Measurements from ENCODE around the gene NEB. TPM values are rescaled to one million over a fixed set of nuclear protein-coding genes. Genes with fewer than 3 reads are reported as not detected.

Gene NEB
- polyA plus RNA-seq, 1 of the 3 experiments (the other 2 are of a cell fraction), result 0.02 TPM

DNA sequence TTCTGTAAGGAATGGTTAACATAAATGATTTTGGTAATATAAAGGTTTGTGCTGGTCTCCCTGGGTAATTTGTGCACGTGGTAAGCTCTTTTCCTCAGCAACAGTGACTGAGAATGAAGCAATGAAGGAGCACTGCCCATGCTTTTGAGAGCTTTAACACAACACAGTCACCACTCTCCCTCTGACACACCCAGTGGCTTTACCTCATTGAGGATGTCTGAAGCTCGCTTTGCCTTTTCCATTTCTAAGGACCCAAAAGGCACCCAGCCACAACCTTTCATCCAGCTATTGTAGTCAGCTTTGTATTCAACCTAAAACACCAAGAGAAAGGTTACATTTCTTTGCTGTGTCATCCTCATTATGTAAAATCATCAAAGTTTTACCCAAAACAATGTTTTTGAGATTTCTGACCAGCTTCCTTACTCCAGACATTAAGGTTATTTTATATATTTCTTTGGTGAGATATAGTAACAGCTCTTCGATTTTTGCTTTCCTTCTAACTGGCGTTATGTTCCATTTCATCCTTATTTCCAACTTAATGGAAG lies 51.7 kb downstream of the NEB start (continued):
- TF ChIP-seq, protein P1, sequence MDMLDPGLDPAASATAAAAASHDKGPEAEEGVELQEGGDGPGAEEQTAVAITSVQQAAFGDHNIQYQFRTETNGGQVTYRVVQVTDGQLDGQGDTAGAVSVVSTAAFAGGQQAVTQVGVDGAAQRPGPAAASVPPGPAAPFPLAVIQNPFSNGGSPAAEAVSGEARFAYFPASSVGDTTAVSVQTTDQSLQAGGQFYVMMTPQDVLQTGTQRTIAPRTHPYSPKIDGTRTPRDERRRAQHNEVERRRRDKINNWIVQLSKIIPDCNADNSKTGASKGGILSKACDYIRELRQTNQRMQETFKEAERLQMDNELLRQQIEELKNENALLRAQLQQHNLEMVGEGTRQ (IDR thresholded peaks at IDR 0.05; ENCODE audit: borderline replicate concordance, low read depth, low read length), result no peak
- TF ChIP-seq, protein P2, sequence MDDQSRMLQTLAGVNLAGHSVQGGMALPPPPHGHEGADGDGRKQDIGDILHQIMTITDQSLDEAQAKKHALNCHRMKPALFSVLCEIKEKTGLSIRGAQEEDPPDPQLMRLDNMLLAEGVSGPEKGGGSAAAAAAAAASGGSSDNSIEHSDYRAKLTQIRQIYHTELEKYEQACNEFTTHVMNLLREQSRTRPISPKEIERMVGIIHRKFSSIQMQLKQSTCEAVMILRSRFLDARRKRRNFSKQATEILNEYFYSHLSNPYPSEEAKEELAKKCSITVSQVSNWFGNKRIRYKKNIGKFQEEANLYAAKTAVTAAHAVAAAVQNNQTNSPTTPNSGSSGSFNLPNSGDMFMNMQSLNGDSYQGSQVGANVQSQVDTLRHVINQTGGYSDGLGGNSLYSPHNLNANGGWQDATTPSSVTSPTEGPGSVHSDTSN (IDR thresholded peaks at IDR 0.05), result no peak
- TF ChIP-seq YY1 (IDR thresholded peaks at IDR 0.05; ENCODE audit: low read depth) (no peak), FOSL2 (IDR thresholded peaks at IDR 0.05; ENCODE audit: borderline replicate concordance, low read depth) (no peak), JUND (IDR thresholded peaks at IDR 0.05) (no peak), RXRA (IDR thresholded peaks at IDR 0.05; ENCODE audit: borderline replicate concordance, low read depth) (no peak)

DNA sequence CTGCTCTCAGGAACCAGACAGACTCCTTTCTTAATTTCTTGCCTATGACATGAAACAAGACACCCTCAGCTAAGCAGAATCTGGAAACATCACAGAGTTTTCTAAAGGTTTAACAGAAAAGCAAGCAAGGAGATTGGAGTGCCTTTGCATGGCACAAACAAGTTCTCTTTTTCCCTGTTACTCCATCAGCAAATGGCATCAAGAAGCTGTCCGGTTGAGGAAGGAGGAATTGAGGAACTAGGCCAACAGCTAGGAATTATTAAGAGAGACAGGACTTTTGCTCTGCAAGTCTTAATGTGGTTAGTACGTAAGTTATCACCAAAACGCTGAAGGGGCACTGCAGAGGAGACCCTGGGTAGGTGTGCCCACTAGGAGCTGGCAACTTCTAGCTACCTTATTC lies 53.2 kb downstream of the NEB start:
- CTCF ChIA-PET, result interaction anchor here (1.1 kb wide), 1 partner anchor 13 kb away, joined by 3 read pairs; no protein-coding TSS in a partner anchor
- Histone ChIP-seq H4K20me1 (ENCODE audit: insufficient read depth) (no peaks in the 10 kb centered on the region), H3K4me1 (ENCODE audit: control insufficient read depth in 1 of 2, insufficient read depth in 2 of 2, low read depth in 1 of 2, low read length in 1 of 2) (no peaks in the 10 kb centered on the region; a peak in 1 of 4 replicates), H3K9me3 (no peaks in the 10 kb centered on the region), H3K79me2 (ENCODE audit: insufficient read depth) (no peaks in the 10 kb centered on the region), H3K4me3 (ENCODE audit: low read depth in 2 of 2, low read length in 1 of 2) (no peak overlapping the region), H3K9ac (no peak overlapping the region), H3K36me3 (replicated peaks in 1 of 2; ENCODE audit: control insufficient read depth in 1 of 2, insufficient read depth in 2 of 2, low read length in 1 of 2) (no peaks in the 10 kb centered on the region), H2AFZ (ENCODE audit: low read depth) (no peak overlapping the region), H3K27ac (ENCODE audit: low read depth in 2 of 2, low read length in 1 of 2) (no peak overlapping the region), H3F3A (replicated peaks; ENCODE audit: insufficient read depth) (no peaks in the 10 kb centered on the region), H3K27me3 (ENCODE audit: insufficient read depth) (no peaks in the 10 kb centered on the region; the same call in 1 of the 2 replicates), H3K9me2 (no peaks in the 10 kb centered on the region), H3K4me2 (no peak overlapping the region)
- TF ChIP-seq FOXM1 (IDR thresholded peaks at IDR 0.05; ENCODE audit: low read depth), result no peak
- WGBS (ENCODE audit: low lambda C conversion rate), result 65% methylated on average over 3 of the region's 3 CpGs
- DNase-seq, result no peak
- POLR2A ChIA-PET, result no interaction called here

DNA sequence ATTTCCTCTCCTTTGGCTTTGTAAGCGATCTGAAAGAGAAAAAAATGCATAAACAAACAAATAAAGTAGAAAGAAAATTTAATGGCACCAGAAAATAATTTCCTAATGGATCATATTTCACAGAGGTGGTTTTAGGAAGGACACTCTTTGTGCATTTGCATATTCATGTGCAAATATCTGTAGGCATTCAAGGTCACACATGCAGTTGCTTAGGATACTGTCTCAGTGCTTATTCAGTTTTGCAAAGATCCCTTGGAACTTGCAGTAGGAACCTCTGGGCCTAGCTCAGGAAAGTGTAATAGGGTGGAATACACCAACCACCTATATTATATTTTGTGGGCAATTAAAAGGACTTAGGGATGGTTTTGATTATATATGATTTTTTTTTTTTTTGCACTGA lies 54.3 kb downstream of the NEB start:
- Histone ChIP-seq H3K9ac (no peak overlapping the region), H3K9me2 (no peaks in the 10 kb centered on the region), H3K4me1 (ENCODE audit: control insufficient read depth in 1 of 2, insufficient read depth in 2 of 2, low read depth in 1 of 2, low read length in 1 of 2) (no peaks in the 10 kb centered on the region; a peak in 1 of 4 replicates), H3K9me3 (no peaks in the 10 kb centered on the region), H3K4me2 (no peak overlapping the region), H3K79me2 (ENCODE audit: insufficient read depth) (no peaks in the 10 kb centered on the region), H3K27me3 (ENCODE audit: insufficient read depth) (no peaks in the 10 kb centered on the region; the same call in 1 of the 2 replicates), H3K4me3 (ENCODE audit: low read depth in 2 of 2, low read length in 1 of 2) (no peak overlapping the region), H3K36me3 (replicated peaks in 1 of 2; ENCODE audit: control insufficient read depth in 1 of 2, insufficient read depth in 2 of 2, low read length in 1 of 2) (no peaks in the 10 kb centered on the region), H3K27ac (ENCODE audit: low read depth in 2 of 2, low read length in 1 of 2) (no peak overlapping the region), H4K20me1 (ENCODE audit: insufficient read depth) (no peaks in the 10 kb centered on the region), H2AFZ (ENCODE audit: low read depth) (no peak overlapping the region), H3F3A (replicated peaks; ENCODE audit: insufficient read depth) (no peaks in the 10 kb centered on the region)
- TF ChIP-seq FOSL2 (IDR thresholded peaks at IDR 0.05; ENCODE audit: borderline replicate concordance, low read depth) (no peak), JUND (IDR thresholded peaks at IDR 0.05) (no peak), FOXM1 (IDR thresholded peaks at IDR 0.05; ENCODE audit: low read depth) (no peak), EP300 (IDR thresholded peaks at IDR 0.05; ENCODE audit: borderline replicate concordance in 1 of 2, low read depth in 1 of 2, low read length in 1 of 2) (no peak), CHD2 (IDR thresholded peaks at IDR 0.05; ENCODE audit: low read length, partially characterized antibody) (no peak), MEF2A (IDR thresholded peaks at IDR 0.05; ENCODE audit: borderline replicate concordance, low read depth) (no peak), SMC3 (IDR thresholded peaks at IDR 0.05; ENCODE audit: low read depth, low read length) (no peak), RAD21 (IDR thresholded peaks at IDR 0.05; ENCODE audit: low read length) (no peak)
- TF ChIP-seq, protein P2 (IDR thresholded peaks at IDR 0.05), result no peak
- TF ChIP-seq, protein P3, sequence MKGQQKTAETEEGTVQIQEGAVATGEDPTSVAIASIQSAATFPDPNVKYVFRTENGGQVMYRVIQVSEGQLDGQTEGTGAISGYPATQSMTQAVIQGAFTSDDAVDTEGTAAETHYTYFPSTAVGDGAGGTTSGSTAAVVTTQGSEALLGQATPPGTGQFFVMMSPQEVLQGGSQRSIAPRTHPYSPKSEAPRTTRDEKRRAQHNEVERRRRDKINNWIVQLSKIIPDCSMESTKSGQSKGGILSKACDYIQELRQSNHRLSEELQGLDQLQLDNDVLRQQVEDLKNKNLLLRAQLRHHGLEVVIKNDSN (IDR thresholded peaks at IDR 0.05; ENCODE audit: borderline replicate concordance, low read depth), result no peak
- TF ChIP-seq, protein P4, sequence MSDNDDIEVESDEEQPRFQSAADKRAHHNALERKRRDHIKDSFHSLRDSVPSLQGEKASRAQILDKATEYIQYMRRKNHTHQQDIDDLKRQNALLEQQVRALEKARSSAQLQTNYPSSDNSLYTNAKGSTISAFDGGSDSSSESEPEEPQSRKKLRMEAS (IDR thresholded peaks at IDR 0.05; ENCODE audit: low read depth), result no peak
- TF ChIP-seq, protein P1 (IDR thresholded peaks at IDR 0.05; ENCODE audit: borderline replicate concordance, low read depth, low read length), result no peak
- ChIA-PET CTCF (no interaction called here), POLR2A (no interaction called here)
- WGBS (ENCODE audit: low lambda C conversion rate), result 44% methylated on average over 1 of the region's 1 CpG
- DNase-seq, result no peak

Measured in SK-N-SH (cell line).